Activated naive CD8-positive, alpha-beta T cell treated with anti-CD3 and anti-CD28 coated beads, Interleukin-2, amount 10 ng/mL, durations not matched to agents 7 days and 5 days (primary cell): ENCODE measurements around the gene SARDH. TPM values are rescaled to one million over a fixed set of nuclear protein-coding genes. Genes with fewer than 3 reads are reported as not detected.

Experiments
- ATAC-seq: fragments of 150-1000 bp; cut with Tn5 transposase; one replicate; pipeline ENCODE4 v1.10.0; 2021; ENCODE audit warnings: low read depth, moderate library complexity
- POLR2A ChIA-PET: fragments of 350-600 bp; sonication (Branson Sonifier 250); formaldehyde crosslinking; loops from one replicate; lab custom pipeline; 2021; ENCODE audit warnings: antibody characterized with exemption; lab: Charles Lee
- DNase-seq: peaks from one replicate; pipeline ENCODE4 v3.0.0; 2021
- H3K27ac Mint-ChIP-seq: one replicate; pipeline ENCODE4 v1.8.0; 2022; ENCODE audit warnings: mild to moderate bottlenecking, mixed read lengths
- H3K27me3 Mint-ChIP-seq: one replicate; pipeline ENCODE4 v1.8.0; 2022; ENCODE audit warnings: mild to moderate bottlenecking, moderate library complexity, mixed read lengths
- H3K36me3 Mint-ChIP-seq: one replicate; pipeline ENCODE4 v1.8.0; 2021; ENCODE audit warnings: mild to moderate bottlenecking, mixed read lengths
- H3K4me1 Mint-ChIP-seq: one replicate; pipeline ENCODE4 v1.8.0; 2021; ENCODE audit warnings: mixed read lengths
- H3K4me3 Mint-ChIP-seq: one replicate; pipeline ENCODE4 v1.8.0; 2022; ENCODE audit warnings: mild to moderate bottlenecking, moderate library complexity, mixed read lengths
- H3K9me3 Mint-ChIP-seq: one replicate; pipeline ENCODE4 v1.8.0; 2021; ENCODE audit warnings: mixed read lengths
- total RNA-seq, 2 experiments: library from RNA; stranded (reverse); gene quantifications; one replicate each; pipeline ENCODE4 v1.2.3, GENCODE V29; 2021

The SARDH gene
- total RNA-seq, 2 experiments from 2014 or later = 1.6 to 2.3 TPM

GRCh38 chr9:133707763-133708245, 30.3 kb downstream of the SARDH start:
- Mint-ChIP-seq H3K27ac (no peak overlapping the region), H3K4me1 (peaks cover 9% of the 10 kb centered on the region), H3K27me3 (no peaks in the 10 kb centered on the region), H3K9me3 (no peaks in the 10 kb centered on the region), H3K4me3 (no peak overlapping the region), H3K36me3 (no peaks in the 10 kb centered on the region)
- DNase-seq (no peak), ATAC-seq (no peak)
- POLR2A ChIA-PET = no interaction called here

- H3K27ac Mint-ChIP-seq = no peak overlapping the region
- H3K27me3 Mint-ChIP-seq = no peaks in the 10 kb centered on the region
- H3K36me3 Mint-ChIP-seq = no peaks in the 10 kb centered on the region
- DNase-seq (no peak), ATAC-seq (no peak)
- POLR2A ChIA-PET = no interaction called here
- no peak overlapping the region for H3K4me3 Mint-ChIP-seq
- no peaks in the 10 kb centered on the region for H3K9me3 Mint-ChIP-seq
- H3K4me1 Mint-ChIP-seq = peaks cover 11% of the 10 kb centered on the region
Observed at GRCh38 chr9:133707065-133707762, 30.9 kb downstream of the SARDH start.

- Mint-ChIP-seq H3K36me3 (no peaks in the 10 kb centered on the region), H3K4me1 (peaks cover 17% of the 10 kb centered on the region), H3K4me3 (no peak overlapping the region), H3K9me3 (no peaks in the 10 kb centered on the region), H3K27me3 (no peaks in the 10 kb centered on the region), H3K27ac (no peak overlapping the region)
- ATAC-seq (no peak), DNase-seq (no peak)
- POLR2A ChIA-PET = no interaction called here
Observed at GRCh38 chr9:133706307-133707050, 31.7 kb downstream of the SARDH start.

GRCh38 chr9:133705576-133705975, 32.6 kb downstream of the SARDH start:
- no peak for ATAC-seq
- Mint-ChIP-seq H3K9me3 (no peaks in the 10 kb centered on the region), H3K4me3 (no peak overlapping the region), H3K27me3 (no peaks in the 10 kb centered on the region), H3K36me3 (no peaks in the 10 kb centered on the region), H3K4me1 (peaks cover 25% of the 10 kb centered on the region), H3K27ac (no peak overlapping the region)
- POLR2A ChIA-PET = no interaction called here
- no peak for DNase-seq

GRCh38 chr9:133704711-133705181, 33.4 kb downstream of the SARDH start:
- POLR2A ChIA-PET = interaction anchor here (4.9 kb wide), 1 partner anchor 22 kb away, joined by 38 read pairs; no protein-coding TSS in a partner anchor
- no peaks in the 10 kb centered on the region for H3K27me3 Mint-ChIP-seq
- H3K9me3 Mint-ChIP-seq = no peaks in the 10 kb centered on the region
- no peaks in the 10 kb centered on the region for H3K36me3 Mint-ChIP-seq
- ATAC-seq (no peak), DNase-seq (no peak)
- no peak overlapping the region for H3K27ac Mint-ChIP-seq
- peaks cover 24% of the 10 kb centered on the region for H3K4me1 Mint-ChIP-seq
- no peak overlapping the region for H3K4me3 Mint-ChIP-seq

- DNase-seq (peak; percentile 28), ATAC-seq (no peak)
- Mint-ChIP-seq H3K27ac (no peak overlapping the region), H3K36me3 (no peaks in the 10 kb centered on the region), H3K4me1 (peaks cover 19% of the 10 kb centered on the region), H3K27me3 (no peaks in the 10 kb centered on the region), H3K9me3 (no peaks in the 10 kb centered on the region), H3K4me3 (no peak overlapping the region)
- POLR2A ChIA-PET = interaction anchor here (4.9 kb wide), 1 partner anchor 21 kb away, joined by 38 read pairs; no protein-coding TSS in a partner anchor
Observed at GRCh38 chr9:133703591-133704399, 34.4 kb downstream of the SARDH start.

- H3K4me1 Mint-ChIP-seq = peaks cover 21% of the 10 kb centered on the region
- ATAC-seq = peak; percentile 6
- POLR2A ChIA-PET = interaction anchor here (1.0 to 4.9 kb wide), 3 partner anchors 11 to 23 kb away, joined by 3 to 38 read pairs (median 3); no protein-coding TSS in a partner anchor
- H3K36me3 Mint-ChIP-seq = peaks cover 1% of the 10 kb centered on the region
- H3K27me3 Mint-ChIP-seq = peaks cover 3% of the 10 kb centered on the region
- H3K27ac Mint-ChIP-seq = peak overlapping the region; percentile 87
- H3K9me3 Mint-ChIP-seq = no peaks in the 10 kb centered on the region
- H3K4me3 Mint-ChIP-seq = peak overlapping the region; percentile 75
- no peak for DNase-seq
Observed at GRCh38 chr9:133702798-133703590, 35.2 kb downstream of the SARDH start.

- DNase-seq (peak; percentile 70), ATAC-seq (peak; percentile 89)
- POLR2A ChIA-PET = interaction anchor here (0.6 to 4.9 kb wide), 8 partner anchors 12 to 112 kb away, joined by 3 to 38 read pairs (median 3); no protein-coding TSS in a partner anchor
- H3K27me3 Mint-ChIP-seq = peaks cover 6% of the 10 kb centered on the region
- peak overlapping the region; percentile 75 for H3K4me3 Mint-ChIP-seq
- H3K27ac Mint-ChIP-seq = peak overlapping the region; percentile 87
- no peaks in the 10 kb centered on the region for H3K9me3 Mint-ChIP-seq
- peaks cover 1% of the 10 kb centered on the region for H3K36me3 Mint-ChIP-seq
- peaks cover 21% of the 10 kb centered on the region for H3K4me1 Mint-ChIP-seq
Observed at GRCh38 chr9:133701981-133702797, 36.0 kb downstream of the SARDH start.

GRCh38 chr9:133701321-133701980, 36.7 kb downstream of the SARDH start:
- H3K4me1 Mint-ChIP-seq = peaks cover 24% of the 10 kb centered on the region
- H3K9me3 Mint-ChIP-seq = no peaks in the 10 kb centered on the region
- peak overlapping the region; percentile 46 for H3K4me3 Mint-ChIP-seq
- peaks cover 1% of the 10 kb centered on the region for H3K36me3 Mint-ChIP-seq
- DNase-seq = peak; percentile 53
- peaks cover 13% of the 10 kb centered on the region for H3K27me3 Mint-ChIP-seq
- H3K27ac Mint-ChIP-seq = peak overlapping the region; percentile 59
- peak; percentile 38 for ATAC-seq
- POLR2A ChIA-PET = interaction anchor here (0.6 to 4.9 kb wide), 8 partner anchors 15 to 111 kb away, joined by 3 to 38 read pairs (median 3); no protein-coding TSS in a partner anchor

GRCh38 chr9:133700819-133701320, 37.3 kb downstream of the SARDH start:
- DNase-seq (no peak), ATAC-seq (no peak)
- peaks cover 26% of the 10 kb centered on the region for H3K4me1 Mint-ChIP-seq
- no peak overlapping the region for H3K4me3 Mint-ChIP-seq
- H3K36me3 Mint-ChIP-seq = peaks cover 1% of the 10 kb centered on the region
- H3K27me3 Mint-ChIP-seq = peaks cover 13% of the 10 kb centered on the region
- POLR2A ChIA-PET = interaction anchor here (1.1 to 4.9 kb wide), 5 partner anchors 16 to 28 kb away, joined by 3 to 38 read pairs (median 6); no protein-coding TSS in a partner anchor
- H3K27ac Mint-ChIP-seq = no peak overlapping the region
- H3K9me3 Mint-ChIP-seq = no peaks in the 10 kb centered on the region

- no peak overlapping the region for H3K4me3 Mint-ChIP-seq
- ATAC-seq (no peak), DNase-seq (no peak)
- H3K4me1 Mint-ChIP-seq = peaks cover 27% of the 10 kb centered on the region
- H3K36me3 Mint-ChIP-seq = peaks cover 1% of the 10 kb centered on the region
- POLR2A ChIA-PET = interaction anchor here (4.9 kb wide), 1 partner anchor 16 kb away, joined by 38 read pairs; no protein-coding TSS in a partner anchor
- H3K9me3 Mint-ChIP-seq = no peaks in the 10 kb centered on the region
- H3K27me3 Mint-ChIP-seq = peaks cover 13% of the 10 kb centered on the region
- H3K27ac Mint-ChIP-seq = no peak overlapping the region
Observed at GRCh38 chr9:133699546-133699945, 38.6 kb downstream of the SARDH start.
